NCI-H2227 (cell line): ENCODE data around the gene SIRPD.

Source experiments
- DNase-seq: peaks from one replicate; lab custom pipeline; 2025; ENCODE audit not compliant: unreplicated experiment; lab: John Stamatoyannopoulos, UW

The SIRPD gene

DNA sequence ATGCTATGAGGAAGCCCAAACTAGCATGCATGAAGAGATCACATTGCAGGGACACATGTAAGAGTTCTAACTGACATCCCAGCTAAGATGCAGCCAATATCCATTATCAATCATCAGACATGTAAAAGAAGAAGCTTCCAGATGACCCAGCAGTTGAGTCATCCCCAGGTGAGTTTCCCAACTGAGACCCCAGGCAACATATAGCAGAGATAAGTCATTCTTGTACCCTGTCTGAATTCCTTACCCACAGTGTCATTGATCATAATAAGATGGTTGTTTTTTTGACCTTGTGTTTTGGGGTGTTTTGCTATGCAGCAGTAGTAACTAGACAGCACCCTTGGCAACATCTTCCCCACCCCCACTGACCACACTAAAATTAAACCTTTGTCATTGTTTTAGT, 18.9 kb downstream of the SIRPD start:
- no peak for DNase-seq

DNA sequence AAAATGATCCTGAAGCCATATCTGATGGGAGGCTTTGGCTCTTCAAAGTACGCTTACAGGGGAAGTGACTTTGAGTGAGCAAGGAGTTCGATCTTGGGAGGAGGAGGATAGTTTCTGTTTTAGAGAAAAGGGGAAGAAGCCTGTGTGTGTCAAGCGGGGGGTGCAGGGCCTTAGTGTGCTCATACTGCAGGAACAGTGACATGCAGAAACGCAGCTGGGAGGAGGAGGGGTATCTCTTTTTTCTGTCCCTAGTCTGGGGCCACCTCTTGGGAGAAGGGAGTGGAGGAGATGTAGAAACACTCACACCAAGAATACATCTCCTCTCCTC, 19.8 kb downstream of the SIRPD start:
- no peak for DNase-seq

DNA sequence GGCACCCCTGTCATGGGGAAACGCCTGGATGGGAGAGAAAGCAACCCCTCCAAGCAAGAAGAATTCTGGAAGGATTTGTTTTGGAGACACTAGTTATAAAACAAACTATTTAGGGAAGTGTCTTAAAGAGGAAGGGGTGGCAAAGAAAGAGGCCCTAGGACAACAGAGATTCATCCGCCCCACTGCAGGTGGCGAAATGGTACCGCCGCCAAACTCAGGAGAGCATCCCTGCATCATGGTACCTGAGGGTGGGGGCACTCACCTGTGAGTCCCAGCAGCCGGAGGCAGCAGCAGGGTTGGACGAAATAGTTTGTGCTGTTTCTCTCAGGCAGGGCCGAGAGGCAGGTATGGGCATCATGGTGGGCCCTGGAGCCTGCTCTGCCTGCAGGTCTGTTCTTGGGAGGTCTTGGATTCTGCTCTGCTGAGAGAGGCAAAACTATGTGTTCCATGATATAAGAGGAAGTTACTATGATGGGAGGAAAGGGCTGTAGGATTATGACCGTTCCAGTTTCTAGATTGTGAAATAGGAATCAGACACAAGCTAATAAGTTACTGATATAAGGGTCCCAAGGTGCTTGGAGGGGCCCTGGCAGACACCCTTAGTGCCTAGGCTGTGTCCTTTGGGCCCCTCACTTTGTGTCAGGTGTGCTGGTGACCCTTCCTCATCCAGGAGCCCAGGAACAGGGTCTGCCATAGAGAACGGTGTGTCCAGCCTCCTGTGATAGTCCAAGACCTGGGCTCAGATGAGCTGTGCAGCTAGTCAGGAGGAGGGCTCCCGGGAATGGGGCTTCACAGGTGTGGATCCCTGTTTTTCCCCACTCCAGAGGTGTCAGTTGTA, 20.4 kb downstream of the SIRPD start:
- no peak for DNase-seq

DNA sequence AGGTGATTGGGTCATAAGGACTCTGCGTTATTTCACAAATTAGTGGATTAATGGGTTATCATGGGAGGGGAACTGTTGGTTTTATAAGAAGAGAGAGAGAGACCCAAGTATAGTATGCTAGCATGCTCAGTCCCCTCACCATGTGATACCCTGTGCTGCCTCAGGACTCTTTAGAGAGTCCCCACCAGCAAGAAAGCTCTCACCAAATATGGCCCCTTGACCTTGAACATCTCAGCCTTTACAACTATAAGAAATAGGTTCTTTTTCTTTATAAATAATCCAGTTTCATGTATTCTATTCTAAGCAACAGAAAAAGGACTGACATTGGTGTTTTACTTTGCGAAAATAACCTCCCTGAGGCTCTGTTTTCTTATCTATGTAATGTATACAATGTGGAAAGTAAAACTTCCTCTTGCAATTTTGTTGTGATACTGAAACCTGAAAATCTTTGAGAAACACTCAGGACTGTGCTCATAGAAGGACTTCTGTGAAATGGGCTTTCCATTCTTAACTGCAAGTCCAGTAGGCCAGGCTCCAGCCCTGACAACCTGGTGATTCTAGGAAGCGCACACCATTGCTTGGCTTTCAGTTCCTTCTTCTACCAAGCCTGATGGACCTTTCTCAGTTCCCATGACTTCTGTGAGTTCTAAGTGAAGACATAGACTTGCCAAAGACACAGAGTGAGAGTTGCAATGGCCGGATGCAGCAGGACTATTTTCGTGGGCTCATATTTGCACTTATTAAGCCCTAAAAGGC, 21.9 kb downstream of the SIRPD start:
- no peak for DNase-seq

GRCh38 chr20:1534526-1534925, 23.0 kb downstream of the SIRPD start:
- no peak for DNase-seq

GRCh38 chr20:1533059-1533458, 24.4 kb downstream of the SIRPD start:
- no peak for DNase-seq

- no peak for DNase-seq
Measured at GRCh38 chr20:1528811-1529210, 28.7 kb downstream of the SIRPD start.

GRCh38 chr20:1527923-1528322, 29.6 kb downstream of the SIRPD start:
- no peak for DNase-seq

- no peak for DNase-seq
Measured at GRCh38 chr20:1526896-1527295, 30.6 kb downstream of the SIRPD start.

DNA sequence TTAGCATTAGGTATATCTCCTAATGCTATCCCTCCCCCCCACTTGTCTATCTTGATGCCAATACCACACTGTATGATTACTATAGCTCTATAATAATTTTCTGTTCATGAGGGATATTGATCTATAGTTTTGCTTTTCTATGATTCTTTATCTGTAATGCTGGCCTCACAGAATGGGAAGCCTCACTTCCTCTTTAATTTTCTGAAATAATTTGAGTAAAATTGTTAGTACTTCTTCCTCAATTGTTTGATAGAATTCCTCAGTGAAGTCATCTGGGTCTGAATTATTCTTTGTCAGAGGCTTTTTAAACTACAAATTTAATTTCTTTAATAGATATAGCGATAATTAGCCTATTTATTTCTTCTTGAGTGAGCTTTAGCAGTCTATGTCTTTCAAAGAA, 31.2 kb downstream of the SIRPD start:
- DNase-seq = no peak

DNA sequence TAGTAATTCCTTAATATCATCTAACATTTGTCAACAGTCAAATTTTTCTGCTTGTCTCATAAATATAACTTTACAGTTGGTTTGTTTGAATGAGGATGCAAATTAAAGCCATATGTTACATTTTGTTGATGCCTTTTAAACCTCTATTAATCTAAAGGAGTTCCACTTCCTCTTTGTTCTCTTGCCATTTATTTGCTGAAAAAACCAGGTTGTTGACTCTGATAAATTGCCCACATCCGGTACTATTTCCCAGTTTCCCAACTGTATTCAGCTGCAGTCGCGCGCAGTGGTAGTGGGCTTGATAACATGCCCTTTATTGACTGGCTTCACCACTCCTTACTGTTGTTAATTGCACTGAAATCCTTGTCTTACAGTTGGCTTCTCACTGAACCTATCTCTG, 33.5 kb downstream of the SIRPD start:
- no peak for DNase-seq

DNA sequence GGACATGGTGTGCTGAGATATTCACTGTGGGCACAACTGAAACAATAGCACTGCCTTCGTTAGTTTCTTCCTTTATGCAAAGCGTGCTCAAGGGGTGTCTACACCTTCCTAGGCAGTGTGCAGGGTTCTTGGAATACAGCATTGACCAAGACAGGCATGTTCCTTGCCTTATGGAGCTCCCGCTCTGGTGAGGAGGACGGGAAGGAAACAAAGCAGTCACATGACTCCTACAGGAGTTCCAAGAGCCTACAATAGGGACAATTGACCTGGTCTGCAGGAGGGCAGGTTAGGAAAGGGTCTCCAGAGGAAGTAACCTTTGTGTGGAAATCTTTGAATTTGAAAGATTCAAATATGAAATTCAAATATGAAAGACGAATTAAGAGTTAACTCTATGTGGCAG, 40.5 kb downstream of the SIRPD start:
- DNase-seq = no peak

DNA sequence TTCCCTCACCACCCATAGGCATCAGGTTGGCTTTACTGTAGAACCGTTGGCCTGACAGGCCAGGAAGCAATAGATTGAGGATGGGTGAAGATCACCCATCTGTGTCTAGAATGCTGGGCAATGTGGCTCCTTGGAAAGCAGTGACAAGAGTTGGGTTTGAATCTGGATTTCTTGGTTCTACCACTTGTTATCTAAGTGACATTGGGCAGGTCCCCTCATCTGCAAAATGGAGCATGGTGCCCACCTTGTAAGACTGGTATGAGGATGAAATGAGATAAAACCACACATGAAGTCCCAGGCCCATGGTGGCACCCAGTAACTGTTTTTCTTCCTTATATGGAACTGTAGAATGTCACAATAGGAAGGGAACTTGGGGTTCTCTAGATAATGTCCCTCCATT, 43.7 kb downstream of the SIRPD start:
- no peak for DNase-seq

- peak; percentile 12 for DNase-seq
Measured at GRCh38 chr20:1509237-1509636, 48.3 kb downstream of the SIRPD start.

GRCh38 chr20:1508574-1508973, 48.9 kb downstream of the SIRPD start:
- DNase-seq = no peak

DNA sequence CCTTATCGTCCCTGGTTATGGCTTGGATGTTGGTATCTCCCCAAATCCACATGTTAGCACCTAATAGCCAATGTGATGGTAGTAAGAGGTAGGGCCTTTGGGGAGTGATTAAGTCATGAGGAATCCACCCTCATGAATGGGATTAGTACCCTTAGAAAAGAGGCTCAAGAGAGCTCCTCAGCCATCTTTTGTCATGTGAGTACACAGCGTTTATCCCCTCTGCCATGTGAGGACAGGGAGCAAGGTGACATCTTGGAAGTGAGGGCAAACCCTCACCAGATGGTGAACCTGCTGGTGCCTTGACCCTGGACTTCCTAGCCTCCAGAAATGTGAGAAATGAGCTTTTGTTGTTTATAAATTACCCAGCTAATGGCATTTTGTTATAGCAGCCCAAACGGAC, 50.2 kb downstream of the SIRPD start:
- no peak for DNase-seq

DNA sequence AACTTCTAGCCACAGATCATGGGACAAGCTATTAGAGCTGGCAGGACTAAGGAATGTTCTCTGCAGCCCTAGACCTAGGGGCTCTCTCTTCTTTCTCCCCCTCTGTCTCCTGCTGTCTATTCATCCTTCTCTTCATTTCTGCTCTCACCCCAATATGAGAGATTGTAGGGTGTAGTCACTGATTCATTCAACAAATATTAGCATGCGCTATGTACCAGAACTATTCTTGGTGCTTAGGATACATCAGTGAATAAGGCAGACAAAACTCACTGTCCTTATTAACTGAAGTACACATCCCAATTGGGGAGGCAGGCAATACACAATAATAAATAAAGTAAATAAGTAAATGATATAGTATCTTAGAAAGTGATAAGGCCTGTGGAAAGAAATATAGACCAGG, 51.6 kb downstream of the SIRPD start:
- no peak for DNase-seq

- DNase-seq = no peak
Measured at GRCh38 chr20:1505361-1505760, 52.1 kb downstream of the SIRPD start.

GRCh38 chr20:1503564-1504227, 53.8 kb downstream of the SIRPD start:
- DNase-seq = peak; percentile 84

GRCh38 chr20:1500496-1500895, 57.0 kb downstream of the SIRPD start:
- DNase-seq = no peak

- no peak for DNase-seq
Measured at GRCh38 chr20:1499528-1500420, 57.7 kb downstream of the SIRPD start.
